Loucy (cell line): ENCODE measurements around the gene CPED1.

ENCODE experiments used
- H2AFZ ChIP-seq: fragments of 200-600 bp; sonication (generic); 2 replicates; pipeline ENCODE4 v1.6.0; 2016; ENCODE audit warnings: antibody characterized with exemption, mild to moderate bottlenecking, low read length, moderate library complexity
- H3F3A ChIP-seq: fragments of 200-600 bp; 2 replicates; pipeline ENCODE4 v1.6.0; 2016; ENCODE audit warnings: antibody characterized with exemption, low read depth, mild to moderate bottlenecking
- H3K27me3 ChIP-seq: fragments of 200-600 bp; sonication (generic); 2 replicates; pipeline ENCODE4 v1.6.1; 2014; ENCODE audit warnings: low read length, mild to moderate bottlenecking; ENCODE audit not compliant: insufficient read depth, poor library complexity, severe bottlenecking
- H3K36me3 ChIP-seq: fragments of 200-600 bp; sonication (generic); 2 replicates; pipeline ENCODE4 v1.6.1; 2016; ENCODE audit warnings: low read length; ENCODE audit not compliant: insufficient read depth
- H3K4me1 ChIP-seq: fragments of 200-600 bp; sonication (generic); 2 replicates; pipeline ENCODE4 v1.5.1; 2014; ENCODE audit warnings: low read length, mild to moderate bottlenecking; ENCODE audit not compliant: insufficient read depth, poor library complexity, severe bottlenecking
- H3K4me2 ChIP-seq: fragments of 200-600 bp; sonication (generic); 2 replicates; pipeline ENCODE4 v1.6.0; 2014; ENCODE audit warnings: antibody characterized with exemption, low read length, low read depth, mild to moderate bottlenecking; ENCODE audit not compliant: poor library complexity, severe bottlenecking
- H3K4me3 ChIP-seq: fragments of 200-600 bp; sonication (generic); 2 replicates; pipeline ENCODE4 v1.5.1; 2014; ENCODE audit warnings: low read length, mild to moderate bottlenecking, mixed read lengths; ENCODE audit not compliant: poor library complexity, severe bottlenecking
- H3K79me2 ChIP-seq: fragments of 200-600 bp; sonication (generic); 2 replicates; pipeline ENCODE4 v1.6.1; 2014; ENCODE audit warnings: low read length; ENCODE audit not compliant: insufficient read depth
- H3K9ac ChIP-seq: fragments of 200-600 bp; sonication (generic); 2 replicates; pipeline ENCODE4 v1.6.0; 2014; ENCODE audit warnings: mild to moderate bottlenecking, low read depth, low read length, moderate library complexity; ENCODE audit not compliant: poor library complexity, severe bottlenecking
- H3K9me2 ChIP-seq: fragments of 200-600 bp; sonication (generic); replicated peaks from 2 replicates; pipeline ENCODE4 v1.6.1; 2016; ENCODE audit warnings: low read depth, low read length, mixed read lengths
- H3K9me3 ChIP-seq: fragments of 200-600 bp; sonication (generic); 2 replicates; pipeline ENCODE4 v1.6.1; 2014; ENCODE audit warnings: mild to moderate bottlenecking, antibody characterized with exemption, low read length, low read depth; ENCODE audit not compliant: insufficient read depth
- H4K20me1 ChIP-seq: fragments of 200-600 bp; sonication (generic); 2 replicates; pipeline ENCODE4 v1.6.0; 2014; ENCODE audit warnings: antibody characterized with exemption, low read length, mild to moderate bottlenecking; ENCODE audit not compliant: insufficient read depth, poor library complexity, severe bottlenecking
- EZH2phosphoT487 ChIP-seq: fragments of 200-600 bp; IDR thresholded peaks from 2 replicates; pipeline ENCODE4 v1.6.1; 2018; ENCODE audit warnings: antibody characterized with exemption, mild to moderate bottlenecking, moderate library complexity, borderline replicate concordance
- TF ChIP-seq, protein P1 (sequence below): fragments of 200-600 bp; sonication (generic); conservative IDR thresholded peaks from 2 replicates; pipeline ENCODE4 v1.5.1; 2014; ENCODE audit warnings: mild to moderate bottlenecking, antibody characterized with exemption, low read length

The CPED1 gene

DNA sequence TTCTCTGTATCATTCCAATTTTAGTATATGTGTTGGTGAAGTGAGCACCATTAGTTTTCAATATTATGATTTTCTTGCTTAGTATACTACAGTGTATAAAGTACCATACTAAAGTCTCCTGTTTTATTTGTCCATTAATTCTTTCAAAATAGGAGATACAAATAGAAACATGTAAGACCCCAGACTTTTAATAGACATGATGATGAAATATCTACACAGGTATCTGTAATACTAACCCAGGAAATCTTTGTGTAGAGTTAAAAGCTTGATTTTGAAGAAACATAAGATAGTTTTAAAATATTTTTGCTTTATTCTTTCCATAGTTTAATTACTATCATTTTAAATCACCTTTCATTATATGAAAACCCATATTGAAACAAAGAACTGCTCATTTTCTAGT lies 206.5 kb downstream of the CPED1 start:
- no peaks in the 10 kb centered on the region for H3K79me2 ChIP-seq
- H3K9me2 ChIP-seq: no peaks in the 10 kb centered on the region

GRCh38 chr7:121195874-121196273 lies 207.4 kb downstream of the CPED1 start:
- Histone ChIP-seq H3F3A (no peaks in the 10 kb centered on the region), H3K27me3 (no peaks in the 10 kb centered on the region), H2AFZ (no peak overlapping the region), H3K4me2 (no peak overlapping the region), H3K9me3 (no peaks in the 10 kb centered on the region), H3K9me2 (no peaks in the 10 kb centered on the region), H3K36me3 (no peaks in the 10 kb centered on the region), H3K79me2 (no peaks in the 10 kb centered on the region), H3K4me1 (no peaks in the 10 kb centered on the region), H3K4me3 (no peak overlapping the region), H3K9ac (no peak overlapping the region), H4K20me1 (no peaks in the 10 kb centered on the region)
- TF ChIP-seq, protein P1, sequence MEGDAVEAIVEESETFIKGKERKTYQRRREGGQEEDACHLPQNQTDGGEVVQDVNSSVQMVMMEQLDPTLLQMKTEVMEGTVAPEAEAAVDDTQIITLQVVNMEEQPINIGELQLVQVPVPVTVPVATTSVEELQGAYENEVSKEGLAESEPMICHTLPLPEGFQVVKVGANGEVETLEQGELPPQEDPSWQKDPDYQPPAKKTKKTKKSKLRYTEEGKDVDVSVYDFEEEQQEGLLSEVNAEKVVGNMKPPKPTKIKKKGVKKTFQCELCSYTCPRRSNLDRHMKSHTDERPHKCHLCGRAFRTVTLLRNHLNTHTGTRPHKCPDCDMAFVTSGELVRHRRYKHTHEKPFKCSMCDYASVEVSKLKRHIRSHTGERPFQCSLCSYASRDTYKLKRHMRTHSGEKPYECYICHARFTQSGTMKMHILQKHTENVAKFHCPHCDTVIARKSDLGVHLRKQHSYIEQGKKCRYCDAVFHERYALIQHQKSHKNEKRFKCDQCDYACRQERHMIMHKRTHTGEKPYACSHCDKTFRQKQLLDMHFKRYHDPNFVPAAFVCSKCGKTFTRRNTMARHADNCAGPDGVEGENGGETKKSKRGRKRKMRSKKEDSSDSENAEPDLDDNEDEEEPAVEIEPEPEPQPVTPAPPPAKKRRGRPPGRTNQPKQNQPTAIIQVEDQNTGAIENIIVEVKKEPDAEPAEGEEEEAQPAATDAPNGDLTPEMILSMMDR: no peak
- no peak for TF ChIP-seq EZH2phosphoT487

More for the DNA sequence above, 206.5 kb downstream of the CPED1 start:
- Histone ChIP-seq H3K9ac (no peak overlapping the region), H3F3A (no peaks in the 10 kb centered on the region), H3K4me3 (no peak overlapping the region), H3K4me1 (no peaks in the 10 kb centered on the region), H3K27me3 (no peaks in the 10 kb centered on the region), H3K9me3 (no peaks in the 10 kb centered on the region), H3K4me2 (no peak overlapping the region), H4K20me1 (no peaks in the 10 kb centered on the region), H2AFZ (no peak overlapping the region), H3K36me3 (no peaks in the 10 kb centered on the region)
- no peak for TF ChIP-seq EZH2phosphoT487
- TF ChIP-seq, protein P1: no peak

GRCh38 chr7:121196286-121196685 lies 207.8 kb downstream of the CPED1 start:
- TF ChIP-seq, protein P1: no peak
- TF ChIP-seq EZH2phosphoT487: no peak
- Histone ChIP-seq H3K4me2 (no peak overlapping the region), H2AFZ (no peak overlapping the region), H3K4me1 (no peaks in the 10 kb centered on the region), H4K20me1 (no peaks in the 10 kb centered on the region), H3K9me2 (no peaks in the 10 kb centered on the region), H3K79me2 (no peaks in the 10 kb centered on the region), H3K9ac (no peak overlapping the region), H3F3A (no peaks in the 10 kb centered on the region), H3K4me3 (no peak overlapping the region), H3K9me3 (no peaks in the 10 kb centered on the region), H3K27me3 (no peaks in the 10 kb centered on the region), H3K36me3 (no peaks in the 10 kb centered on the region)
